ENCODE data around the gene CIDEB.

Gene CIDEB

GRCh38 chr14:24272467-24272866, 35.3 kb downstream of the CIDEB start:
- Histone ChIP-seq H3K27me3 (ENCODE audit: control insufficient read depth, insufficient read depth, low read length) (no peaks in the 10 kb centered on the region), H3K4me3 (ENCODE audit: low read depth, low read length) (no peak overlapping the region), H3K9me3 (ENCODE audit: control insufficient read depth, insufficient read depth, low read depth, low read length) (no peaks in the 10 kb centered on the region), H3K4me1 (ENCODE audit: control insufficient read depth, insufficient read depth, low read length) (peaks cover 11% of the 10 kb centered on the region; the same call in 1 of the 2 replicates), H3K9ac (ENCODE audit: low read length) (no peak overlapping the region), H3K36me3 (ENCODE audit: control insufficient read depth, insufficient read depth, low read length) (peaks cover 10% of the 10 kb centered on the region), H3K27ac (ENCODE audit: low read depth, low read length) (no peak overlapping the region)

GRCh38 chr14:24271834-24272263, 35.9 kb downstream of the CIDEB start:
- Histone ChIP-seq H3K9ac (ENCODE audit: low read length) (peak overlapping the region; percentile 91), H3K9me3 (ENCODE audit: control insufficient read depth, insufficient read depth, low read depth, low read length) (no peaks in the 10 kb centered on the region), H3K27me3 (ENCODE audit: control insufficient read depth, insufficient read depth, low read length) (no peaks in the 10 kb centered on the region), H3K4me3 (ENCODE audit: low read depth, low read length) (peak overlapping the region; percentile 83), H3K27ac (ENCODE audit: low read depth, low read length) (no peak overlapping the region), H3K4me1 (ENCODE audit: control insufficient read depth, insufficient read depth, low read length) (peaks cover 11% of the 10 kb centered on the region; the same call in 1 of the 2 replicates), H3K36me3 (ENCODE audit: control insufficient read depth, insufficient read depth, low read length) (peaks cover 16% of the 10 kb centered on the region)

GRCh38 chr14:24271134-24271833, 36.5 kb downstream of the CIDEB start, which contains the start of gene RABGGTA:
RABGGTA (minus strand) TSS chr14:24271597; CDS start chr14:24271115, 482 bp downstream.
- Histone ChIP-seq H3K27me3 (ENCODE audit: control insufficient read depth, insufficient read depth, low read length) (no peaks in the 10 kb centered on the region), H3K4me3 (ENCODE audit: low read depth, low read length) (peak within 1 kb of the TSS; percentile 83), H3K36me3 (ENCODE audit: control insufficient read depth, insufficient read depth, low read length) (peaks cover 22% of the 10 kb centered on the region), H3K27ac (ENCODE audit: low read depth, low read length) (peak within 1 kb of the TSS; percentile 91), H3K4me1 (ENCODE audit: control insufficient read depth, insufficient read depth, low read length) (peaks cover 11% of the 10 kb centered on the region; the same call in 1 of the 2 replicates), H3K9ac (ENCODE audit: low read length) (peak within 1 kb of the TSS; percentile 91), H3K9me3 (ENCODE audit: control insufficient read depth, insufficient read depth, low read depth, low read length) (no peaks in the 10 kb centered on the region)

- peak overlapping the region; percentile 83 for H3K4me3 ChIP-seq (ENCODE audit: low read depth, low read length)
- no peaks in the 10 kb centered on the region for H3K27me3 ChIP-seq (ENCODE audit: control insufficient read depth, insufficient read depth, low read length)
- 0 out of 2 replicates have a peak overlapping the region, but pooled peaks have one; percentile 91 for H3K27ac ChIP-seq (ENCODE audit: low read depth, low read length)
- no peaks in the 10 kb centered on the region for H3K9me3 ChIP-seq (ENCODE audit: control insufficient read depth, insufficient read depth, low read depth, low read length)
- peak overlapping the region; percentile 91 for H3K9ac ChIP-seq (ENCODE audit: low read length)
- peaks cover 11% of the 10 kb centered on the region; the same call in 1 of the 2 replicates for H3K4me1 ChIP-seq (ENCODE audit: control insufficient read depth, insufficient read depth, low read length)
- H3K36me3 ChIP-seq (ENCODE audit: control insufficient read depth, insufficient read depth, low read length): peaks cover 27% of the 10 kb centered on the region
Measured at GRCh38 chr14:24270537-24271133, 37.1 kb downstream of the CIDEB start.

- no peak overlapping the region for H3K4me3 ChIP-seq (ENCODE audit: low read depth, low read length)
- no peak overlapping the region for H3K9ac ChIP-seq (ENCODE audit: low read length)
- H3K36me3 ChIP-seq (ENCODE audit: control insufficient read depth, insufficient read depth, low read length): peaks cover 27% of the 10 kb centered on the region
- H3K9me3 ChIP-seq (ENCODE audit: control insufficient read depth, insufficient read depth, low read depth, low read length): no peaks in the 10 kb centered on the region
- H3K27me3 ChIP-seq (ENCODE audit: control insufficient read depth, insufficient read depth, low read length): no peaks in the 10 kb centered on the region
- H3K4me1 ChIP-seq (ENCODE audit: control insufficient read depth, insufficient read depth, low read length): peaks cover 11% of the 10 kb centered on the region; the same call in 1 of the 2 replicates
- H3K27ac ChIP-seq (ENCODE audit: low read depth, low read length): no peak overlapping the region
Measured at GRCh38 chr14:24269910-24270536, 37.8 kb downstream of the CIDEB start.

GRCh38 chr14:24269368-24269767, 38.4 kb downstream of the CIDEB start:
- Histone ChIP-seq H3K27ac (ENCODE audit: low read depth, low read length) (no peak overlapping the region), H3K4me1 (ENCODE audit: control insufficient read depth, insufficient read depth, low read length) (peaks cover 11% of the 10 kb centered on the region; the same call in 1 of the 2 replicates)

GRCh38 chr14:24268225-24268624, 39.6 kb downstream of the CIDEB start:
- Histone ChIP-seq H3K4me3 (ENCODE audit: low read depth, low read length) (no peak overlapping the region), H3K9ac (ENCODE audit: low read length) (no peak overlapping the region), H3K27me3 (ENCODE audit: control insufficient read depth, insufficient read depth, low read length) (no peaks in the 10 kb centered on the region), H3K9me3 (ENCODE audit: control insufficient read depth, insufficient read depth, low read depth, low read length) (no peaks in the 10 kb centered on the region), H3K27ac (ENCODE audit: low read depth, low read length) (no peak overlapping the region), H3K4me1 (ENCODE audit: control insufficient read depth, insufficient read depth, low read length) (0 out of 2 replicates have a peak, but pooled peaks cover 5% of the 10 kb centered on the region), H3K36me3 (ENCODE audit: control insufficient read depth, insufficient read depth, low read length) (peaks cover 29% of the 10 kb centered on the region)

More at GRCh38 chr14:24269368-24269767, 38.4 kb downstream of the CIDEB start:
- no peaks in the 10 kb centered on the region for H3K9me3 ChIP-seq (ENCODE audit: control insufficient read depth, insufficient read depth, low read depth, low read length)
- H3K36me3 ChIP-seq (ENCODE audit: control insufficient read depth, insufficient read depth, low read length): peaks cover 29% of the 10 kb centered on the region
- H3K4me3 ChIP-seq (ENCODE audit: low read depth, low read length): no peak overlapping the region
- no peak overlapping the region for H3K9ac ChIP-seq (ENCODE audit: low read length)
- no peaks in the 10 kb centered on the region for H3K27me3 ChIP-seq (ENCODE audit: control insufficient read depth, insufficient read depth, low read length)

- no peak overlapping the region for H3K4me3 ChIP-seq (ENCODE audit: low read depth, low read length)
- no peak overlapping the region for H3K27ac ChIP-seq (ENCODE audit: low read depth, low read length)
- no peaks in the 10 kb centered on the region for H3K9me3 ChIP-seq (ENCODE audit: control insufficient read depth, insufficient read depth, low read depth, low read length)
- H3K27me3 ChIP-seq (ENCODE audit: control insufficient read depth, insufficient read depth, low read length): no peaks in the 10 kb centered on the region
- 0 out of 2 replicates have a peak, but pooled peaks cover 5% of the 10 kb centered on the region for H3K4me1 ChIP-seq (ENCODE audit: control insufficient read depth, insufficient read depth, low read length)
- H3K9ac ChIP-seq (ENCODE audit: low read length): no peak overlapping the region
- H3K36me3 ChIP-seq (ENCODE audit: control insufficient read depth, insufficient read depth, low read length): peaks cover 29% of the 10 kb centered on the region
Measured at GRCh38 chr14:24267516-24267915, 40.3 kb downstream of the CIDEB start.

GRCh38 chr14:24266344-24267244, 41.2 kb downstream of the CIDEB start:
- H3K36me3 ChIP-seq (ENCODE audit: control insufficient read depth, insufficient read depth, low read length): peaks cover 29% of the 10 kb centered on the region
- no peaks in the 10 kb centered on the region for H3K9me3 ChIP-seq (ENCODE audit: control insufficient read depth, insufficient read depth, low read depth, low read length)
- no peak overlapping the region for H3K9ac ChIP-seq (ENCODE audit: low read length)
- no peaks in the 10 kb centered on the region for H3K27me3 ChIP-seq (ENCODE audit: control insufficient read depth, insufficient read depth, low read length)
- H3K4me1 ChIP-seq (ENCODE audit: control insufficient read depth, insufficient read depth, low read length): 0 out of 2 replicates have a peak, but pooled peaks cover 3% of the 10 kb centered on the region
- H3K4me3 ChIP-seq (ENCODE audit: low read depth, low read length): no peak overlapping the region
- H3K27ac ChIP-seq (ENCODE audit: low read depth, low read length): no peak overlapping the region

- Histone ChIP-seq H3K36me3 (ENCODE audit: control insufficient read depth, insufficient read depth, low read length) (peaks cover 27% of the 10 kb centered on the region), H3K4me1 (ENCODE audit: control insufficient read depth, insufficient read depth, low read length) (0 out of 2 replicates have a peak, but pooled peaks cover 3% of the 10 kb centered on the region), H3K27ac (ENCODE audit: low read depth, low read length) (no peak overlapping the region), H3K9me3 (ENCODE audit: control insufficient read depth, insufficient read depth, low read depth, low read length) (no peaks in the 10 kb centered on the region), H3K9ac (ENCODE audit: low read length) (no peak overlapping the region), H3K27me3 (ENCODE audit: control insufficient read depth, insufficient read depth, low read length) (no peaks in the 10 kb centered on the region), H3K4me3 (ENCODE audit: low read depth, low read length) (no peak overlapping the region)
Measured at GRCh38 chr14:24264298-24264697, 43.5 kb downstream of the CIDEB start.

Data from HUES6 (cell line).